HG03139 (cell line): ENCODE results near the gene UBTD2.
"Not testable (repeated sequence)": the region's sequence is repeated elsewhere in the genome, so short reads cannot be mapped to it uniquely, and the experiment has no call there.

Experiments
- ATAC-seq: cut with Tn5 transposase; IDR thresholded peaks from one replicate; pipeline ENCODE4 v1.9.1; 2021; ENCODE audit not compliant: unreplicated experiment

UBTD2 gene

GRCh38 chr5:172283020-172283861 lies at the start of gene UBTD2:
Gene UBTD2 (minus strand): TSS chr5:172283764. CDS start chr5:172283665, 99 bp downstream.
- peak; percentile 87 for ATAC-seq

GRCh38 chr5:172326901-172327300 lies 43.3 kb upstream of the UBTD2 start:
- ATAC-seq: not testable (repeated sequence)

GRCh38 chr5:172325452-172325851 lies 41.9 kb upstream of the UBTD2 start:
- ATAC-seq: no peak

- ATAC-seq: peak; percentile 78
These were observed 38.7 kb upstream of the UBTD2 start for GRCh38 chr5:172322028-172322965.

- no peak for ATAC-seq
These were observed 38.0 kb upstream of the UBTD2 start for GRCh38 chr5:172321593-172321992.

- ATAC-seq: no peak
These were observed 36.3 kb upstream of the UBTD2 start for GRCh38 chr5:172319708-172320441.

- ATAC-seq: no peak
These were observed 32.3 kb upstream of the UBTD2 start for GRCh38 chr5:172315587-172316493.

- ATAC-seq: no peak
These were observed 30.4 kb upstream of the UBTD2 start for GRCh38 chr5:172313915-172314314.

- no peak for ATAC-seq
These were observed 28.7 kb upstream of the UBTD2 start for GRCh38 chr5:172312286-172312685.

GRCh38 chr5:172311605-172312004 lies 28.0 kb upstream of the UBTD2 start:
- ATAC-seq: no peak

- ATAC-seq: no peak
These were observed 27.5 kb upstream of the UBTD2 start for GRCh38 chr5:172311026-172311425.

GRCh38 chr5:172305380-172305779 lies 21.8 kb upstream of the UBTD2 start:
- ATAC-seq: no peak

GRCh38 chr5:172303572-172304335 lies 20.2 kb upstream of the UBTD2 start:
- no peak for ATAC-seq

GRCh38 chr5:172303162-172303561 lies 19.6 kb upstream of the UBTD2 start:
- ATAC-seq: no peak

GRCh38 chr5:172302047-172302710 lies 18.6 kb upstream of the UBTD2 start:
- no peak for ATAC-seq

GRCh38 chr5:172299916-172300439 lies 16.4 kb upstream of the UBTD2 start:
- no peak for ATAC-seq

GRCh38 chr5:172294831-172295230 lies 11.3 kb upstream of the UBTD2 start:
- ATAC-seq: no peak

GRCh38 chr5:172293745-172294342 lies 10.3 kb upstream of the UBTD2 start:
- ATAC-seq: no peak
